Stomach (tissue), 9 donors: ENCODE results near the gene MYO3B. TPM values are rescaled to one million over a fixed set of nuclear protein-coding genes. Genes with fewer than 3 reads are reported as not detected.

Experiments used
- DNase-seq, 2 donors: peaks; one replicate each; pipeline versions ENCODE4 v3.0.0 to v3.0.0-alpha.2; 2013 to 2019
- H3K27ac ChIP-seq, 5 donors: fragments of 200-600 bp in 4 of 5; sonication (generic) in 4 of 5; one replicate each; pipeline ENCODE4 v1.5.1; 2013 to 2019; ENCODE audit warnings: mild to moderate bottlenecking in 1 of 5, moderate library complexity in 1 of 5
- H3K27me3 ChIP-seq, 3 donors: fragments of 200-600 bp; sonication (generic); one replicate each; pipeline ENCODE4 v1.5.1; 2017 to 2019; ENCODE audit warnings: mixed run types in 1 of 3
- H3K36me3 ChIP-seq, 4 donors: fragments of 200-600 bp; sonication (generic); 1 replicate in 3 of 4; 2 replicates in 1 of 4; pipeline ENCODE4 v1.5.1; 2016 to 2019
- H3K4me1 ChIP-seq, 4 donors: fragments of 200-600 bp; sonication (generic); one replicate each; pipeline ENCODE4 v1.5.1; 2016 to 2019
- H3K4me3 ChIP-seq, 4 donors: fragments of 200-600 bp; sonication (generic) in 3 of 4; one replicate each; pipeline ENCODE4 v1.5.1; 2016 to 2019; ENCODE audit warnings: mild to moderate bottlenecking in 1 of 4
- H3K9me3 ChIP-seq, 4 donors: fragments of 200-600 bp; sonication (generic); one replicate each; pipeline ENCODE4 v1.5.1; 2016 to 2019
- CTCF ChIP-seq, 7 experiments: fragments of 450-650 bp in 4 of 7; fragments of 200-600 bp in 3 of 7; sonication (generic) in 3 of 7; IDR thresholded peaks; one replicate each; pipeline ENCODE4 v1.5.1; 2016 to 2019; ENCODE audit warnings: antibody characterized with exemption in 7 of 7, control low read depth in 2 of 7, mild to moderate bottlenecking in 1 of 7
- EP300 ChIP-seq: sonication (generic); formaldehyde crosslinking; IDR thresholded peaks from one replicate; pipeline ENCODE4 v1.6.1; 2017; ENCODE audit warnings: antibody characterized with exemption
- POLR2A ChIP-seq, 4 donors: fragments of 450-650 bp; IDR thresholded peaks; one replicate each; pipeline ENCODE4 v1.6.1; 2016; ENCODE audit warnings: antibody characterized with exemption in 4 of 4, control low read depth in 2 of 4, mild to moderate bottlenecking in 1 of 4, moderate library complexity in 1 of 4
- POLR2AphosphoS5 ChIP-seq, 3 donors: sonication (generic); formaldehyde crosslinking; IDR thresholded peaks; one replicate each; pipeline ENCODE4 v1.6.1; 2016; ENCODE audit warnings: antibody characterized with exemption in 3 of 3
- WGBS, 5 donors: extraction: QIAGEN DNeasy Blood & Tissue Kit in 3 of 5; methylation state at CpG; one replicate each; pipeline versions ENCODE4 v1.1.5 to v1.1.7; 2013 to 2018; 5-methylcytosine and 5-hydroxymethylcytosine counted together
- intact Hi-C: fragments of 100-400 bp; cut with DNase I; formaldehyde crosslinking; loops from one replicate; pipeline ENCODE4 v1.15.1; 2023; ENCODE audit warnings: low total_unique reads
- polyA plus RNA-seq, 3 donors: library from polyadenylated mRNA; stranded (reverse); fragments of 200-250 nt; gene quantifications; one replicate each; pipeline ENCODE4 v1.2.3, GENCODE V29; 2013
- total RNA-seq, 5 donors: library from RNA; depleted of rRNA; stranded (reverse); fragments of >200 nt; gene quantifications; one replicate each; pipeline versions ENCODE4 v1.1.0 to v1.2.3, GENCODE V29; 2014 to 2016
- donor health status: healthy with polysubstance abuse.
- donor health status: Bipolar disorder and iron deficiency.
- donor health status: healthy.

MYO3B gene
- total and polyA plus RNA-seq, 8 donors: 0.05 to 0.37 TPM; not detected in 6

- Histone ChIP-seq H3K36me3 (no peaks in the 10 kb centered on the region), H3K9me3 (no peaks in the 10 kb centered on the region), H3K4me3 (no peak overlapping the region), H3K27me3 (peaks cover 0 to 4% (median 0%) of the 10 kb centered on the region in 3 donors), H3K27ac (no peak overlapping the region), H3K4me1 (peaks cover 0 to 6% (median 0%) of the 10 kb centered on the region in 4 donors)
- 43 to 71% (median 58%) methylated on average over 4 of the region's 4 CpGs for whole genome bisulfite sequencing, 5 donors
- TF ChIP-seq EP300 (no peak), CTCF (IDR thresholded peaks at IDR 0.05) (no peak), POLR2AphosphoS5 (IDR thresholded peaks at IDR 0.05) (no peak), POLR2A (IDR thresholded peaks at IDR 0.05) (no peak)
- no peak for DNase-seq
- intact Hi-C loops: no loop called here
Measured at GRCh38 chr2:170685591-170685990, 507.6 kb downstream of the MYO3B start.

- intact Hi-C loops: no loop called here
- H3K27ac ChIP-seq: no peak overlapping the region
- no peaks in the 10 kb centered on the region for H3K36me3 ChIP-seq
- H3K27me3 ChIP-seq: no peaks in the 10 kb centered on the region
- no peak for DNase-seq
- H3K9me3 ChIP-seq: no peaks in the 10 kb centered on the region
- no peak overlapping the region for H3K4me3 ChIP-seq
- TF ChIP-seq POLR2AphosphoS5 (IDR thresholded peaks at IDR 0.05): no peak
- TF ChIP-seq POLR2A (IDR thresholded peaks at IDR 0.05): no peak
- TF ChIP-seq CTCF (IDR thresholded peaks at IDR 0.05): no peak
- TF ChIP-seq EP300: no peak
- no peaks in the 10 kb centered on the region for H3K4me1 ChIP-seq
- 77 to 92% (median 91%) methylated on average over 5 of the region's 5 CpGs for WGBS, 5 donors
Measured at GRCh38 chr2:170689481-170689880, 511.5 kb downstream of the MYO3B start.

- Histone ChIP-seq H3K27me3 (no peaks in the 10 kb centered on the region), H3K27ac (no peak overlapping the region), H3K4me3 (no peak overlapping the region), H3K4me1 (no peaks in the 10 kb centered on the region), H3K36me3 (no peaks in the 10 kb centered on the region), H3K9me3 (no peaks in the 10 kb centered on the region)
- no peak for DNase-seq
- no peak for TF ChIP-seq EP300
- no peak for TF ChIP-seq CTCF (IDR thresholded peaks at IDR 0.05)
- no peak for TF ChIP-seq POLR2AphosphoS5 (IDR thresholded peaks at IDR 0.05)
- no peak for TF ChIP-seq POLR2A (IDR thresholded peaks at IDR 0.05)
- intact Hi-C loops: no loop called here
- WGBS, 5 donors: 75 to 82% (median 78%) methylated on average over 8 of the region's 8 CpGs
Measured at GRCh38 chr2:170690640-170691039, 512.7 kb downstream of the MYO3B start.

GRCh38 chr2:170694316-170694715, 516.4 kb downstream of the MYO3B start:
- no peak overlapping the region for H3K4me3 ChIP-seq
- H3K36me3 ChIP-seq: no peaks in the 10 kb centered on the region
- H3K27me3 ChIP-seq: no peaks in the 10 kb centered on the region
- H3K9me3 ChIP-seq: no peaks in the 10 kb centered on the region
- H3K27ac ChIP-seq: no peak overlapping the region
- TF ChIP-seq EP300: no peak
- TF ChIP-seq CTCF (IDR thresholded peaks at IDR 0.05): no peak
- no peak for TF ChIP-seq POLR2A (IDR thresholded peaks at IDR 0.05)
- no peak for TF ChIP-seq POLR2AphosphoS5 (IDR thresholded peaks at IDR 0.05)
- intact Hi-C loops: no loop called here
- no peak for DNase-seq
- no peaks in the 10 kb centered on the region for H3K4me1 ChIP-seq
- WGBS, 5 donors: 75 to 85% (median 80%) methylated on average over 11 of the region's 11 CpGs
